G401 (cell line): ENCODE data around the gene JAM2. TPM values are rescaled to one million over a fixed set of nuclear protein-coding genes. Genes with fewer than 3 reads are reported as not detected.
"Not testable (repeated sequence)": the region's sequence is repeated elsewhere in the genome, so short reads cannot be mapped to it uniquely, and the experiment has no call there.

Source experiments
- DNase-seq: peaks from one replicate; pipeline ENCODE4 v3.0.0-alpha.2; 2015; ENCODE audit warnings: low spot score
- in situ Hi-C: cut with HindIII; loops from 2 replicates; pipeline ENCODE4 v1.10.0; 2016; ENCODE audit warnings: low sequenced_read_pairs, mixed read lengths
- total RNA-seq: library from RNA; depleted of rRNA; stranded (reverse); fragments of >200 nt; shearing (Covaris generic); gene quantifications from 2 replicates; pipeline ENCODE4 v1.2.3, GENCODE V29; 2014

The JAM2 gene
- total RNA-seq, 1 experiment from 2014 or later = not detected

GRCh38 chr21:25640943-25641292 lies 1.9 kb downstream of the JAM2 start:
- DNase-seq = no peak
- in situ Hi-C loops = no loop called here

DNA sequence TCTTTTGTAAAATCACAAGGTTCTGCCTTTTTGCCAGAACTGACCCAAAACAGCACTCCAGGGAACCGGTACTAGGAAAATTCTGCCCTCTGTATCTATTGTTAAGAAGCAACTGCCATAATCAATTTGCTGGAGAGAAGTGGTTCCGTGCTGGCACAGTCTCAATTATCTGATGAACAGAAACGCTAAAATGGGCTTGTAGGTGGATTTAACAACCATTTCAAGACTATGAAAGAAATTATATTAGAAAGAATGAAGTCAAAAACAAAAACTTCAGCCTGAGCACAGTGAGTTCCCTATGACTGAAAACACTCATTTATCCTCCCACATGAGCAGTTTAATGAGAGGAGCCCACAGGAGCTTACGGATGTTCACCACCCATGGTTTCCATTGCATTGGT lies 4.4 kb downstream of the JAM2 start:
- in situ Hi-C loops = no loop called here
- no peak for DNase-seq

DNA sequence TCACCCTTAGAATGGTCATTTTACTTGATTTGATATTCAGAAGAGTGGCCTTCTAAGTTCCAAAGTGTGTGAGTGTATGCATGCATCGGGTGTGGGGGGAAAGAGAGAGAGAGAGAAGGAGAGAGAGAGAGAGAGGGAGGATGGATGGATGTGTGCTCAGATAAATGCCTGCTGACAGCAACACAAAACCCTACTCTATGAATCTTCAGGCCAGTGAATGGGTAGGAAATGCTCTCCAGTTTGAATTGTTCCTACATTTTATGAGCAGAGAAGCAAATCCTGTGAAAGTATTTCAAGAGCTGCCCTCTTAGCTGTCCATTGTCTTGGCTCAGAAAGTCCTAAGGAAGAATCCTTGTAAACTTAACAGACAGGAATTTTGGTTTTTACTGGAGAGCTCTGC lies 7.4 kb downstream of the JAM2 start:
- no peak for DNase-seq
- in situ Hi-C loops = no loop called here

DNA sequence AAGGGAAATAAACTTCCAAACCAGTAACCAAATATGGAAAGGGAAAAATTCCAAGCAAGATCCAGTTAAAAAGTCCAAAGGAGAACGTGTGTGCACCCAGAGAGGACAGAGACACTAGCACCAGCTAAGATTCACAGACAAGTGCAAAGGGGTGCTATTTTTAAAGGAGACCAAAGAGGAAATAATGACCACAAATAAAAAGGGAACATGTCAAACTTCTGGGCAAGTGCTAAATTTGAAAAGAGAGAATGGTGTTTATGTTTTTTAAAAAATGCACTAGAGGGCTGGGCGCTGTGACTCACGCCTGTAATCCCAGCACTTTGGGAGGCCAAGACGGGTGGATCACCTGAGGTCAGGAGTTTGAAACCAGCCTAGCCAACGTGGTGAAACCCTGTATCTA lies 8.6 kb downstream of the JAM2 start:
- in situ Hi-C loops = no loop called here
- DNase-seq = no peak

DNA sequence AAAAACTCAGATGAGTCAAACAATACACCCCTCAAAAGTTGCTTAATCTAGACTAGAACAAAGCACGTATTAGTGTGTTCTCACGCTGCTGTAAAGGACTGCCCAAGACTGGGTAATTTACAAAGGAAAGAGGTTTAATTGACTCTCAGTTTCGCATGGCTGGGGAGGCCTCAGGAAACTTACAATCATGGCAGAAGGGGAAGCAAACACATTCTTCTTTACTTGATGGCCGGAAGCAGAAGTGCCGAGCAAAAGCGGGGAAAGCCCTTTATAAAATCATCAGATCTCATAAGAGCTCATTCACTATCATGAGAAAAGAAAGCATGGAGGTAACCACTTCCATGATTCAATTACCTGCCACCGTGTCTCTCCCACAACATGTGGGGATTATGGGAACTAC lies 10.1 kb downstream of the JAM2 start:
- no peak for DNase-seq
- in situ Hi-C loops = no loop called here

- in situ Hi-C loops = no loop called here
- DNase-seq = no peak
These were observed 17.4 kb downstream of the JAM2 start for GRCh38 chr21:25656412-25656811.

DNA sequence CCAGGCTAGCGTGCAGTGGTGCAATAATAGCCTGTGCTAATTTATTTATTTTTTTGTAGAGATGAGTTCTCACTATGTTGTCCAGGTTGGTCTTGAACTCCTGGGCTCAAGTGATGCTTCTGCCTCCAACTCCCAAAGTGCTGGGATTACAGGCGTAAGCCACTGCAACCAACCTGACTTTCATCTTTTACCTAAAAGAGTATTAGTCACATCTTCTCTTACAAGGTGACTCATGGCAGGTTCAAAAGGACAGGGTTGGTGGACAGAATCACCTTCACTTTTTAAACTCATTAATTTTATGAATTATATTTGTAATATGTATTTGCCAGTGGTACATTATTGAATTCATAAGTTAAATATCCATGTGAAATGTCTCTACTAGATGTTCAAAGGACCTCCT lies 18.1 kb downstream of the JAM2 start:
- no peak for DNase-seq
- in situ Hi-C loops = no loop called here

- in situ Hi-C loops = no loop called here
- DNase-seq = no peak
These were observed 19.5 kb downstream of the JAM2 start for GRCh38 chr21:25658427-25659035.

DNA sequence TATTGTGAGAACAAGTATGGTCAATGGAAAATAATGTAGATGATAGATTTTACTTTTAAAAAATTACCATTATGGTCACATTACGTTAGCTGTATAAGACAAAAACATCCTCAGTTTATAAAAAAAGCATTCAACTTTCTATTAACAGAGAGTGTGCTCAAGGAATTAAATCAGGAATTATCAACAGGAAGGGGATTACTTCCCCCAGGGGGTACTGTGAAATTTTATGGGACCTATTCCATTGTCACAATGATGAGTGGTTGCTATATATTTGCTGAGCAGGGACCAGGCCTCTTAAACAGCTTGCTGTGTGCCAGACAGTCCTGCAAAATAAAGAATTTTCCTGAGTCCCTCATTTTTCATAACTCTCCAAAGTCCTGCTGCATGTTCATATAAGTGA lies 21.2 kb downstream of the JAM2 start:
- in situ Hi-C loops = no loop called here

DNA sequence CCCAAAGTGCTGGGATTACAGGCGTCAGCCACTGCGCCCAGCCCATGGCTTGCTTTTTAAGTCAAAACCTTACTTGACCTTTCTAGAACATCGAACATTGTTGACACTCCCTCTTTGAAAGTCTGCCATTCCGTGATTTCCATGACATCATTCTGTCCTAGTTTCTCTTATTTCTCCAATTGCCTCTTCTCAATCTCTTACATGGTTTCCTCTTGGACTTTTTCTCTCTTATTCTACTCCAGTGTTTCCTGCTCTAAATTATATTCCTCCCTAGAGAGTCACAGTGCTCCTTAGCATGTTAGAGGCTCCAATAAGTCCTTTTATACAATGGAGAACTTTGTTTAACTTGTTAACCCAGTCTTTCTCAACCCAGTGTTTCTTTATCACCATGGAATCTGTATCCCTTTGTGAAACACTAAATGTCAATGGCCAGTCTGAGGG lies 25.5 kb downstream of the JAM2 start:
- in situ Hi-C loops = no loop called here
- DNase-seq = no peak

More for the DNA sequence above, 21.2 kb downstream of the JAM2 start:
- DNase-seq = no peak

DNA sequence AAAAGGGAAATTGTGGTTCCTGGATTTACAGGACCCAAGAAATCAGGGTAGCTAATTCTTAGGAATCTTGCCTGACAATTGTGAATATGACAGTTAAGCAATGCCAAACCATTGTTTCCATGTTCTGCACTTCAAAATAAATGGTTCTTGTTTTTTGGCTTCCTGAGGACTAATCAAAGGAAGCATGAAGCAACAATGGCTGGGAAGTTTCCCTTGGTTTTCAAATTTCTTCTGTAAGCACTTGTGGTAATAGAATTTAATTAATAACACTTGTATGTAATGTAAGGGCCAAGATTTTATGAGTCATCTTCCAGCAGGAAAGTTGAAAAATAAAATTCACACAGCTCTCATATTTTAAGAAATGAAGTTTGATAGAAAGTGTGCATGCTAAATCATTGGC lies 31.7 kb downstream of the JAM2 start:
- in situ Hi-C loops = no loop called here
- no peak for DNase-seq

GRCh38 chr21:25676451-25676850 lies 37.4 kb downstream of the JAM2 start:
- in situ Hi-C loops = no loop called here
- DNase-seq = no peak

DNA sequence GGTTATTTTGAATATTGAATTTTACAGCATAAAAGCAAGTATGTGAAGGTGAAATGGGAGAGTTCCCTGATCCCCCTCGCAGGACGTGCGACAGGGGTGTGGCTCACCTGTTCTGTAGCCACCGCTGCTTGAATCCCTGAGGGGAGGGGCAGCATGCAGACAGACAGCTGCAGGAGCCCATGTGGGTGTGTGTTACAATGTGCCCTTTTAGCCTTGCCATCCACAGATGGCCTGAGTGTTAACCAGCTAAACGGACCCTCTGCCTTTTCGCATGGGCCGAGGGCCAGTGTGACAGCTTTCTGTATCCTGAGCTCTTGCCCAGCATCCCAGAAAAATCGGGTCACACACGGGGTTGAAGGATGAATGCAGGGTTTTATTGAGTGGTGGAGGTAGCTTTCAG lies 43.3 kb downstream of the JAM2 start:
- DNase-seq = no peak
- in situ Hi-C loops = no loop called here

GRCh38 chr21:25687787-25688186 lies 48.7 kb downstream of the JAM2 start:
- in situ Hi-C loops = no loop called here
- DNase-seq = no peak

DNA sequence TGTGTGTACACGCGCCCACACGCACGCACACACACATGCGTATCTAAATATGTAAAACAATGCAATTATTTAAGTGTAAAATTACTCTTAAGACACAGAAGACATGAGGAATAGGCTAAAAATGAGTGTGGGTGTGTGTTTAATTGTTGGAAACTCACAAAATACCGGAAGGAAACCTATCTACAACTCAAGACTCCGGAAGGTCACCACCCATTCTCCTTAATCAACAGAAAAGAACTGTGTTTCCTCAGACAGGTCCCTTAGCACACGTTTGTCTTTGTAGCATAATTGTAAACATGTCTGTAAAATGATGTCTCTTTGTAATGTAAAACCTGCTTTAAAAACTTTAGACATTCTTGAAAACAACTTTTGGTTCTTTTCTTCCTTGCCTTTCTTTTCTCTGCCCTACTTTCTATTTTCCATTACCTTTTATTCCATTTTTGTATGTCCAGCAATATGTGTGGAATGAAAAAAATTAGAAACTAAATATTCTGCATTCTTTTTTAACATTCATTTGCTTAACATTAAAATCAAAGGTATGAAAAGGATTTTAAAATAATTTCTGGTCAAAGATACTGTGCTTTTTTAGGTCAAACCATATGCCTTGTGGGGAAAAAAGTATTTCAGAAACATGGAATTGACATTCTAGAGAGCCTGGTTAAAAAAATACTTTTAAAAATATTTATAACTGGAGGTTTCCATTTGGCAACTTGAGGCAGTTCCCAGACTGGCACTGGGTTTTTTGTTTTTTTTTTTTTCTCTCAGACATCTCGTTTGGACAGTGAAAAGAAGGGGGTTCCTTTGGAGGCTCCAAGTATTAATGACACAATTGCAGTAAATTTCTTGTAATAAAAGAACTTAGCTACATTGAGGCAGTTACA lies 49.5 kb downstream of the JAM2 start:
- DNase-seq = no peak
- in situ Hi-C loops = no loop called here

DNA sequence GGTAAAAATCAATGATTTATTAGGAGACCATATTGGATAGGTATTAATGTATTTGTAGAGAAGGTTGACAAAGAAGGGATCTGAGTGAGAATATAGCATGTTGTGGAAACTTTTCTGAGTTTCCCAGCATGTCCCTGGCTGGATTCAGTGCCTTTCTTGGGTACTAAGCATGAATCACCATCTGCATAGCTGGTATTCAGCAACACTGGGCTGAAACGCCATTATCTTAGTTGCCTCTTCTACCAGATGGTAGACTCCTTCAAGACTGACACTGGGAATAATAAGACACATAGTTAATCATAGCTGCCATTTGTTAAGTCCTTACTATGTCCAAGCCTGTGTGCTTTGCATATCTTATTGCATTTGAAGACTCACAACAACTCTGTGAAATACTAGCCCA lies 50.2 kb downstream of the JAM2 start:
- in situ Hi-C loops = no loop called here
- no peak for DNase-seq

- in situ Hi-C loops = no loop called here
- DNase-seq = no peak
These were observed 52.9 kb downstream of the JAM2 start for GRCh38 chr21:25691976-25692375.

GRCh38 chr21:25695461-25695860 lies 56.4 kb downstream of the JAM2 start:
- in situ Hi-C loops, DNase-seq: not testable (repeated sequence)

DNA sequence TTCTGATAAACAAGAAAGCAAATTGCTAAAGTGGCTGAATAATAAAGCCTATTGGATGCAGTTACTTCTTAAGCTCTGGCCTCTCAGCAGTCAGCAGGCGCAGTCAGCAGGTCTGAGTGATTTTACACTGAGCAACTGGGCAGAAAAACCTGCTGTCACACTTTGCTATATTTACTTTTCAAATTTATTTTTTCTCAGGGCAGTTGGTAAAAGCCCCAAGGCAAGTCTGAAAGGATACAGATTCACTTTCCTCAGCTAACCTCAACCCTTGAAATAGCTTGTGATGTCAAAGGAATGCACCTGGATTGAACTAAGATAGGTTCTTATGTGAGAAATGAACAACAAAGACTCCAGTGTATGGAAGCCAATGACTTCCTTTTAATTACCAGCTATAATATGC lies 61.7 kb downstream of the JAM2 start:
- in situ Hi-C loops = no loop called here
- DNase-seq = no peak

GRCh38 chr21:25701529-25701928 lies 62.5 kb downstream of the JAM2 start:
- in situ Hi-C loops = no loop called here
- no peak for DNase-seq
